AG09319 (cell line): ENCODE measurements around the gene SRRM5.
"Not testable (repeated sequence)": the region's sequence is repeated elsewhere in the genome, so short reads cannot be mapped to it uniquely, and the experiment has no call there.

Experiments
- DNase-seq: peaks from one replicate; pipeline ENCODE4 v3.0.0-alpha.2; 2010; ENCODE audit warnings: low read depth; ENCODE audit errors: extremely low read depth
- TF ChIP-seq, protein P1 (sequence below): IDR thresholded peaks from 2 replicates; pipeline ENCODE4 v1.5.1; 2011; ENCODE audit warnings: low read depth, mild to moderate bottlenecking, inconsistent platforms, low read length, moderate library complexity

Gene SRRM5

GRCh38 chr19:43641333-43641732 is 29.4 kb downstream of the SRRM5 start:
- DNase-seq, result no peak
- TF ChIP-seq, protein P1, sequence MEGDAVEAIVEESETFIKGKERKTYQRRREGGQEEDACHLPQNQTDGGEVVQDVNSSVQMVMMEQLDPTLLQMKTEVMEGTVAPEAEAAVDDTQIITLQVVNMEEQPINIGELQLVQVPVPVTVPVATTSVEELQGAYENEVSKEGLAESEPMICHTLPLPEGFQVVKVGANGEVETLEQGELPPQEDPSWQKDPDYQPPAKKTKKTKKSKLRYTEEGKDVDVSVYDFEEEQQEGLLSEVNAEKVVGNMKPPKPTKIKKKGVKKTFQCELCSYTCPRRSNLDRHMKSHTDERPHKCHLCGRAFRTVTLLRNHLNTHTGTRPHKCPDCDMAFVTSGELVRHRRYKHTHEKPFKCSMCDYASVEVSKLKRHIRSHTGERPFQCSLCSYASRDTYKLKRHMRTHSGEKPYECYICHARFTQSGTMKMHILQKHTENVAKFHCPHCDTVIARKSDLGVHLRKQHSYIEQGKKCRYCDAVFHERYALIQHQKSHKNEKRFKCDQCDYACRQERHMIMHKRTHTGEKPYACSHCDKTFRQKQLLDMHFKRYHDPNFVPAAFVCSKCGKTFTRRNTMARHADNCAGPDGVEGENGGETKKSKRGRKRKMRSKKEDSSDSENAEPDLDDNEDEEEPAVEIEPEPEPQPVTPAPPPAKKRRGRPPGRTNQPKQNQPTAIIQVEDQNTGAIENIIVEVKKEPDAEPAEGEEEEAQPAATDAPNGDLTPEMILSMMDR, result no peak

DNA sequence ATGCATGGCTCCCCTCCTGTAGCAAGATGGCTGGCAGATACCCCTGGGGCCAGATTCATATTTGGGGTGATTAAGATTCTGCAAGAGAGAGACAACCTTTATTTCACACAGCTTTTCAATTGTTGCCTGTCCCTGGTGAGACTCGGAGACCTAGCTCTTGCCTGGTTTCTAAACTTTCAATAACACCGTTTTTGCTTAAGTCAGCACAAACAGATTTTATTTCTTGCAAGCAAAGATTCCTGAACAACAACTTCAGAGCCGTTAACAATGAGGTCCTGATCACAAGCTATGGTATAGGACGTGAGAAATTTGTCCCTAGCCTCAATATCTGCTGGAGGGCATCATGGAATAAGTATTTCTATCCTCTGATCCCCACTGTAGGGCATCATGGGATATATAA is 30.6 kb downstream of the SRRM5 start:
- TF ChIP-seq, protein P1, result no peak
- DNase-seq, result no peak

DNA sequence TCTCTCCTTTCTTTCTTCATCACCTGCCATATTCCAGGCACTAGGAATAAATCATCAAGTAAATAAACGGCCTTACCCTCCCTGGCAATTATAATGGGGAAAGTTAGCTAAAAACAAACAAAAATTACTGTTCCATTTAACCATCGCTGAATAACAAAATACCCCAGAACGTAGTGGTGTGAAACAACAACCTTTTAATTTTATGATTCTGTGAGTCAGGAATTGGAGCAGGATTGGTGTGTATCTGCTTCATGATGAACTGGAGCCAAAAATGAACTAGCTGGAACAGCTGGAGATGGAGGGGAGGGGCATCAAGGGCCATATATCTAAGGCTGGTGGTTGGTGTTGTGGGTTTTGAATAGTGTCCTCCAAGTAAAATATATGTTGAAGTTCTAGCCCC is 31.4 kb downstream of the SRRM5 start:
- DNase-seq, result no peak
- TF ChIP-seq, protein P1, result no peak

DNA sequence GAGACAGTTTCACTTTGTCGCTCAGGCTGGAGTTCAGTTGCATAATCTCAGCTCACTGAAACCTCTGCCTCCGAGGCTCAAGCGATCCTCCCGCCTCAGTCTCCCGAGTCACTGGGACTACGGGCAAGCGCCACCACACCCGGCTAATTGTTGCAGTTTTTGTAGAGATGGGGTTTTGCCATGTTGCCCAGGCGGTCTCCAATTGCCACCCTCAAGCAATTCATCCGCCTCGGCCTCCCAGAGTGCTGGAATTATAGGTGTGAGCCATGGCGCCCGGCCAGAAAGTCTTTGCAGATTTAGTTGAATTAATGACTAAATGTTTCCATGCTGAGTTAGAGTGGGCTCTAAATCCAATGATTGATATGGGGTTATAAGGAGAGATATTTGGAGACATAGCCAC is 32.3 kb downstream of the SRRM5 start:
- no peak for DNase-seq
- TF ChIP-seq, protein P1, result no peak

- TF ChIP-seq, protein P1, result no peak
- DNase-seq, result no peak
These were observed 36.7 kb downstream of the SRRM5 start for GRCh38 chr19:43648633-43649032.

GRCh38 chr19:43649514-43649913 is 37.6 kb downstream of the SRRM5 start:
- TF ChIP-seq, protein P1, result no peak
- DNase-seq, result no peak

- DNase-seq, result not testable (repeated sequence)
These were observed 38.4 kb downstream of the SRRM5 start for GRCh38 chr19:43650276-43650675.

DNA sequence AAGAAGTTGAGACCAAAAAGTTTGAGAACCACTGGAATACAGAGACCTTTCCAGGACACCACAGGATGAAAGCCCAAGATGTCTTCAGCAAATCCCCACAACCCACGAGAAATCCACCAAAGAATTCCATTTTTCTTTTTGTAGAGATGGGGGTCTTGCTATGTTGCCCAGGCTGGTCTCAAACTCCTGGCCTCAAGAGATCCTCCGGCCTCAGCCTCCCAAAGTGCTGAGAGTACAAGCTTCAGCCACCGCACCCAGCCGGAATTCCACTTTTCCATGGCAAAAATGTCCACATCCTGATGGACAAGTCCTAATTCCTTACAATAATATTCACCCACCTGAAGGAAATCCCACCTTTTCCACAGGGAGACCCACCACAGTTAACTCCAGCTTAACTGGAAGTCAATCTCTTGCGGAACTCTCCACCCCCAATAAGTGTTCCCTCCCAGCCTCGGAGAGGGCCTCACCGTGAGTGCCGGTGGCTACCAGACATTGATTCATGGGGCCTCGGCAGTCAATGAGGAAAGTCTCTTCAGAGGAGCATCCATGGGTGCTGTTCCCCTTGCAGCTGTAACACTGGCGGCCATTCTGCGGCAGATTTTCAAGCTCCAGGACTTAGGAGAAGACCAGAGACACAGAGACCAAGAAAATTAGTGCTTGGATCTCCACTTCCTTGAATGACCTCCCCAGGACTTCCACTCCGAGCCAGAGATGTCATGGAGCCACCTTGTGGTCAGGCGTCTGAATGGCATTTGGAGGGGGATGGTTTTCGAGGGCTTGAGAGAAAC is 40.1 kb downstream of the SRRM5 start:
- DNase-seq, result no peak

More for the DNA sequence above, 40.1 kb downstream of the SRRM5 start:
- TF ChIP-seq, protein P1, result peak; percentile 86
